IMR-90 (cell line): ENCODE measurements around the gene CKAP4. TPM values are rescaled to one million over a fixed set of nuclear protein-coding genes. Genes with fewer than 3 reads are reported as not detected.

Experiments used
- ATAC-seq: fragments of 200-7000 bp; cut with Tn5 transposase; 2 replicates; pipeline ENCODE4 v1.9.1; 2020; ENCODE audit warnings: low read depth, mild to moderate bottlenecking, moderate library complexity
- BruUV-seq: library from RNA; stranded (reverse); fragments of 400-500 nt; replicated peaks from 2 replicates; lab custom pipeline; 2021; lab: Mats Ljungman, UMichigan
- CTCF ChIA-PET: fragments of 300-600 bp; formaldehyde crosslinking; extraction: SDS; loops from one replicate; lab custom pipeline; 2021; ENCODE audit warnings: antibody characterized with exemption; lab: Yijun Ruan, JAX
- POLR2A ChIA-PET: fragments of 300-600 bp; sonication (Branson Sonifier 250); formaldehyde crosslinking; loops from one replicate; lab custom pipeline; 2022; ENCODE audit warnings: antibody characterized with exemption; ENCODE audit not compliant: unreplicated experiment; lab: Charles Lee
- DNase-seq: peaks from one replicate; pipeline ENCODE4 v3.0.0; 2013
- H2AFZ ChIP-seq: replicated peaks from 2 replicates; pipeline ENCODE3; 2013; ENCODE audit warnings: low read length, mild to moderate bottlenecking; ENCODE audit not compliant: poor library complexity
- H2AK5ac ChIP-seq: 2 replicates; pipeline ENCODE4 v1.6.1; 2013; ENCODE audit warnings: low read depth, low read length, inconsistent platforms
- H2AK9ac ChIP-seq: replicated peaks from 2 replicates; pipeline ENCODE3; 2013; ENCODE audit warnings: mild to moderate bottlenecking, low read depth, low read length, moderate library complexity; ENCODE audit not compliant: poor library complexity
- H2BK120ac ChIP-seq: 2 replicates; pipeline ENCODE4 v1.6.1; 2013; ENCODE audit warnings: low read depth, low read length, inconsistent platforms
- H2BK15ac ChIP-seq: 3 replicates; pipeline ENCODE4 v1.6.1; 2013; ENCODE audit warnings: low read depth, low read length, inconsistent platforms
- H2BK20ac ChIP-seq: 2 replicates; pipeline ENCODE4 v1.6.1; 2013; ENCODE audit warnings: low read depth, mild to moderate bottlenecking, inconsistent platforms, low read length, moderate library complexity
- H2BK5ac ChIP-seq: 2 replicates; pipeline ENCODE4 v1.6.1; 2013; ENCODE audit warnings: mild to moderate bottlenecking, low read depth, low read length, inconsistent platforms; ENCODE audit not compliant: poor library complexity, severe bottlenecking
- H3K14ac ChIP-seq: replicated peaks from 2 replicates; pipeline ENCODE4 v1.6.1; 2013; ENCODE audit warnings: low read depth, low read length, inconsistent platforms
- H3K18ac ChIP-seq: 2 replicates; pipeline ENCODE4 v1.6.1; 2013; ENCODE audit warnings: low read depth, low read length, control low read depth
- H3K23ac ChIP-seq: 2 replicates; pipeline ENCODE4 v1.6.1; 2013; ENCODE audit warnings: low read depth, low read length, inconsistent platforms
- H3K27ac ChIP-seq: 2 replicates; pipeline ENCODE4 v1.5.1; 2013; ENCODE audit warnings: mild to moderate bottlenecking, control low read depth, low read length; ENCODE audit not compliant: insufficient read depth
- H3K27me3 ChIP-seq: 2 replicates; pipeline ENCODE4 v1.6.1; 2013; ENCODE audit warnings: low read length; ENCODE audit not compliant: control insufficient read depth, insufficient read depth
- H3K36me3 ChIP-seq: 2 replicates; pipeline ENCODE4 v1.6.1; 2013; ENCODE audit warnings: low read length, mixed read lengths; ENCODE audit not compliant: control insufficient read depth, insufficient read depth
- H3K4ac ChIP-seq: 2 replicates; pipeline ENCODE4 v1.6.1; 2013; ENCODE audit warnings: low read depth, low read length, inconsistent platforms
- H3K4me1 ChIP-seq: 2 replicates; pipeline ENCODE4 v1.6.1; 2013; ENCODE audit warnings: low read length, mixed read lengths; ENCODE audit not compliant: control insufficient read depth, insufficient read depth
- H3K4me2 ChIP-seq: 2 replicates; pipeline ENCODE4 v1.6.1; 2013; ENCODE audit warnings: low read depth, mild to moderate bottlenecking, control low read depth, low read length, moderate library complexity
- H3K4me3 ChIP-seq: 2 replicates; pipeline ENCODE4 v1.5.1; 2013; ENCODE audit warnings: low read depth, mild to moderate bottlenecking, control low read depth, low read length, moderate library complexity; ENCODE audit not compliant: insufficient read depth
- H3K56ac ChIP-seq: 2 replicates; pipeline ENCODE4 v1.6.1; 2013; ENCODE audit warnings: low read length, inconsistent platforms; ENCODE audit not compliant: insufficient read depth; ENCODE audit errors: extremely low read depth
- H3K79me1 ChIP-seq, 2 experiments: 2 replicates each; pipeline ENCODE4 v1.6.1; 2013; ENCODE audit warnings: low read length in 2 of 2, inconsistent platforms in 1 of 2, low read depth in 1 of 2
- H3K9ac ChIP-seq: 2 replicates; pipeline ENCODE4 v1.6.1; 2013; ENCODE audit warnings: low read depth, low read length, control low read depth
- H3K9me1 ChIP-seq: 2 replicates; pipeline ENCODE4 v1.6.1; 2013; ENCODE audit warnings: low read length, inconsistent platforms; ENCODE audit not compliant: insufficient read depth
- H3K9me3 ChIP-seq: 2 replicates; pipeline ENCODE4 v1.6.1; 2013; ENCODE audit warnings: low read length; ENCODE audit not compliant: control insufficient read depth, insufficient read depth
- H4K20me1 ChIP-seq: 2 replicates; pipeline ENCODE4 v1.6.1; 2013; ENCODE audit warnings: low read length, inconsistent platforms; ENCODE audit not compliant: insufficient read depth
- H4K5ac ChIP-seq: 2 replicates; pipeline ENCODE4 v1.6.1; 2013; ENCODE audit warnings: mild to moderate bottlenecking, low read depth, low read length, control low read depth
- H4K8ac ChIP-seq, 2 experiments: 2 replicates each; pipeline ENCODE4 v1.6.1; 2013; ENCODE audit warnings: low read depth in 2 of 2, low read length in 2 of 2, control low read depth in 1 of 2, inconsistent platforms in 1 of 2
- H4K91ac ChIP-seq: 2 replicates; pipeline ENCODE4 v1.6.1; 2013; ENCODE audit warnings: low read depth, low read length, inconsistent platforms; ENCODE audit not compliant: insufficient read depth
- BHLHE40 ChIP-seq: fragments of 150-350 bp; IDR thresholded peaks from 2 replicates; pipeline ENCODE4 v1.6.1; 2016; ENCODE audit warnings: mild to moderate bottlenecking, low read depth, low read length
- CEBPB ChIP-seq: IDR thresholded peaks from 2 replicates; pipeline ENCODE4 v1.6.1; 2012; ENCODE audit warnings: low read depth, low read length, improper control_type of control experiment
- CHD1 ChIP-seq: IDR thresholded peaks from 2 replicates; pipeline ENCODE4 v1.6.1; 2012; ENCODE audit warnings: low read depth, low read length, improper control_type of control experiment
- ELK1 ChIP-seq: fragments of 150-350 bp; IDR thresholded peaks from 2 replicates; pipeline ENCODE4 v1.6.1; 2016; ENCODE audit warnings: low read depth, mild to moderate bottlenecking, low read length, moderate library complexity, borderline replicate concordance
- FOS ChIP-seq: fragments of 150-350 bp; IDR thresholded peaks from 2 replicates; pipeline ENCODE4 v1.6.1; 2016; ENCODE audit warnings: low read depth, low read length
- MAFK ChIP-seq: IDR thresholded peaks from 2 replicates; pipeline ENCODE4 v1.6.1; 2012; ENCODE audit warnings: low read depth, low read length, improper control_type of control experiment
- NFE2L2 ChIP-seq: fragments of 150-350 bp; IDR thresholded peaks from 2 replicates; pipeline ENCODE4 v1.6.1; 2016; ENCODE audit warnings: low read depth, mild to moderate bottlenecking, low read length
- POLR2A ChIP-seq: IDR thresholded peaks from 2 replicates; pipeline ENCODE4 v1.6.1; 2012; ENCODE audit warnings: mild to moderate bottlenecking, low read depth, low read length
- RAD21 ChIP-seq: IDR thresholded peaks from 2 replicates; pipeline ENCODE4 v1.6.1; 2012; ENCODE audit warnings: low read length, improper control_type of control experiment
- RCOR1 ChIP-seq: IDR thresholded peaks from 2 replicates; pipeline ENCODE4 v1.6.1; 2012; ENCODE audit warnings: mild to moderate bottlenecking, low read length, improper control_type of control experiment; ENCODE audit not compliant: insufficient replicate concordance
- RFX5 ChIP-seq: IDR thresholded peaks from 2 replicates; pipeline ENCODE4 v1.8.0; 2012; ENCODE audit warnings: low read depth, mild to moderate bottlenecking, low read length, moderate library complexity
- SMC3 ChIP-seq: fragments of 150-350 bp; IDR thresholded peaks from 2 replicates; pipeline ENCODE4 v1.6.1; 2016; ENCODE audit warnings: low read depth, mild to moderate bottlenecking, antibody characterized with exemption, low read length, moderate library complexity
- USF2 ChIP-seq: fragments of 150-350 bp; IDR thresholded peaks from 2 replicates; pipeline ENCODE4 v1.6.1; 2017; ENCODE audit warnings: mild to moderate bottlenecking, antibody characterized with exemption, low read length, low read depth
- WGBS, 2 experiments: methylation state at CpG; one replicate each; pipeline versions ENCODE4 v1.1.5 to v1.1.7; 2013; ENCODE audit warnings: missing lambda C conversion rate in 2 of 2; ENCODE audit not compliant: insufficient read length in 1 of 2; ENCODE audit errors: extremely low coverage in 2 of 2; 5-methylcytosine and 5-hydroxymethylcytosine counted together
- dilution Hi-C: fragments of 300-500 bp; cut with HindIII; formaldehyde crosslinking; loops from one replicate; pipeline ENCODE4 v1.14.3; 2018; ENCODE audit warnings: low sequenced_read_pairs; ENCODE audit not compliant: unreplicated experiment
- in situ Hi-C: fragments of 300-500 bp; cut with MboI; formaldehyde crosslinking; loops from 3 replicates; pipeline ENCODE4 v1.14.3; 2019; ENCODE audit warnings: low sequenced_read_pairs, inconsistent platforms, mixed read lengths
- intact Hi-C: fragments of 100-400 bp; cut with micrococcal nuclease; formaldehyde crosslinking; loops from 2 replicates; pipeline ENCODE4 v1.10.0; 2022
- polyA plus RNA-seq, 3 experiments: library from polyadenylated mRNA; depleted of rRNA; stranded (reverse); fragments of >200 nt; gene quantifications; 2 replicates each; pipeline ENCODE4 v1.2.3, GENCODE V29; 2012; ENCODE audit warnings: low replicate concordance in 1 of 3
- total RNA-seq: library from RNA; depleted of rRNA; stranded (reverse); fragments of >200 nt; gene quantifications from 2 replicates; pipeline ENCODE4 v1.2.3, GENCODE V29; 2012

CKAP4 gene
- total and polyA plus RNA-seq, 2 of the 4 experiments (the other 2 are of a cell fraction), result 94.5 to 297 TPM

GRCh38 chr12:106239241-106239950 lies 8.4 kb downstream of the CKAP4 start:
- Histone ChIP-seq H3K4me3 (no peak overlapping the region), H3K56ac (no peak overlapping the region), H3K9me1 (peaks cover 32% of the 10 kb centered on the region), H3K4me1 (peaks cover 7% of the 10 kb centered on the region; the same call in 1 of the 2 replicates), H2BK5ac (no peak overlapping the region), H2AK5ac (no peak overlapping the region), H4K20me1 (peaks cover 82% of the 10 kb centered on the region), H3K9me3 (no peaks in the 10 kb centered on the region), H3K27ac (no peak overlapping the region), H3K14ac (no peak overlapping the region), H3K23ac (no peak overlapping the region), H2BK20ac (no peak overlapping the region), H3K27me3 (no peaks in the 10 kb centered on the region), H2AK9ac (no peak overlapping the region), H2AFZ (no peak overlapping the region), H2BK15ac (no peak overlapping the region), H3K79me1 (peaks cover 43 to 83% of the 10 kb centered on the region in 2 experiments), H3K36me3 (peaks cover 46% of the 10 kb centered on the region), H4K8ac (no peak overlapping the region), H3K9ac (no peak overlapping the region), H2BK120ac (no peak overlapping the region), H4K91ac (no peak overlapping the region), H3K4me2 (no peak overlapping the region), H4K5ac (no peak overlapping the region), H3K18ac (no peak overlapping the region), H3K4ac (no peak overlapping the region)
- intact Hi-C loops, result no loop called here
- BruUV-seq, result no TSS peak
- no peak for DNase-seq
- 93% methylated on average over 19 of the region's 37 CpGs; no CpG with 5 or more reads in 1 of the 2 experiments for WGBS, 2 experiments
- ChIA-PET CTCF (interaction anchor here (1.0 kb wide), 1 partner anchor 12 kb away, joined by 4 read pairs; no protein-coding TSS in a partner anchor), POLR2A (interaction anchor here (0.7 kb wide), 1 partner anchor 8 kb away, joined by 3 read pairs; no protein-coding TSS in a partner anchor)
- in situ Hi-C loops, result loop anchor here (10.0 kb wide), 1 partner anchor 675 kb away; no protein-coding TSS in a partner anchor
- dilution Hi-C loops, result no loop called here
- TF ChIP-seq CHD1, result no peak
- no peak for TF ChIP-seq RCOR1
- no peak for TF ChIP-seq MAFK
- no peak for TF ChIP-seq RAD21
- TF ChIP-seq CEBPB, result no peak
- TF ChIP-seq ELK1, result no peak
- no peak for TF ChIP-seq SMC3
- TF ChIP-seq FOS, result no peak
- no peak for TF ChIP-seq RFX5
- TF ChIP-seq USF2, result no peak
- TF ChIP-seq NFE2L2, result no peak
- TF ChIP-seq BHLHE40, result no peak
- no peak for TF ChIP-seq POLR2A
- no peak for ATAC-seq
